Measurements from ENCODE around the gene ZNF697. TPM values are rescaled to one million over a fixed set of nuclear protein-coding genes. Genes with fewer than 3 reads are reported as not detected.
A peak's percentile ranks its signal among the peaks of the same experiment; 100 is the strongest.

The ZNF697 gene
- total and polyA plus RNA-seq, 2 donors from 2014 or later, result 4.1 to 8.3 TPM

GRCh38 chr1:119626011-119626545 lies 22.0 kb downstream of the ZNF697 start:
- DNase-seq (no peak), FAIRE-seq (no peak)
- Histone ChIP-seq H3K4me1 (ENCODE audit: control insufficient read depth in 2 of 3, insufficient read depth in 2 of 3, low read depth in 1 of 3, low read length in 3 of 3) (peaks cover 4 to 46% (median 38%) of the 10 kb centered on the region in 3 donors), H3K9ac (ENCODE audit: low read length in 3 of 3) (no peak overlapping the region), H3K9me3 (ENCODE audit: control insufficient read depth in 2 of 3, insufficient read depth in 1 of 3, low read length in 3 of 3) (no peaks in the 10 kb centered on the region), H3K4me3 (ENCODE audit: low read length in 3 of 3) (no peak overlapping the region), H3K36me3 (ENCODE audit: control insufficient read depth in 2 of 3, insufficient read depth in 3 of 3, low read length in 3 of 3) (peaks cover 0 to 17% (median 9%) of the 10 kb centered on the region in 3 donors), H3K27me3 (ENCODE audit: control insufficient read depth, insufficient read depth, low read length) (no peaks in the 10 kb centered on the region), H3K27ac (ENCODE audit: low read depth in 2 of 2, low read length in 2 of 2) (no peak overlapping the region)
- intact Hi-C loops (cut with DNase I), result no loop called here
- TF ChIP-seq, protein P1, sequence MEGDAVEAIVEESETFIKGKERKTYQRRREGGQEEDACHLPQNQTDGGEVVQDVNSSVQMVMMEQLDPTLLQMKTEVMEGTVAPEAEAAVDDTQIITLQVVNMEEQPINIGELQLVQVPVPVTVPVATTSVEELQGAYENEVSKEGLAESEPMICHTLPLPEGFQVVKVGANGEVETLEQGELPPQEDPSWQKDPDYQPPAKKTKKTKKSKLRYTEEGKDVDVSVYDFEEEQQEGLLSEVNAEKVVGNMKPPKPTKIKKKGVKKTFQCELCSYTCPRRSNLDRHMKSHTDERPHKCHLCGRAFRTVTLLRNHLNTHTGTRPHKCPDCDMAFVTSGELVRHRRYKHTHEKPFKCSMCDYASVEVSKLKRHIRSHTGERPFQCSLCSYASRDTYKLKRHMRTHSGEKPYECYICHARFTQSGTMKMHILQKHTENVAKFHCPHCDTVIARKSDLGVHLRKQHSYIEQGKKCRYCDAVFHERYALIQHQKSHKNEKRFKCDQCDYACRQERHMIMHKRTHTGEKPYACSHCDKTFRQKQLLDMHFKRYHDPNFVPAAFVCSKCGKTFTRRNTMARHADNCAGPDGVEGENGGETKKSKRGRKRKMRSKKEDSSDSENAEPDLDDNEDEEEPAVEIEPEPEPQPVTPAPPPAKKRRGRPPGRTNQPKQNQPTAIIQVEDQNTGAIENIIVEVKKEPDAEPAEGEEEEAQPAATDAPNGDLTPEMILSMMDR (IDR thresholded peaks at IDR 0.05; ENCODE audit: borderline replicate concordance, extremely low read depth, insufficient read depth), result no peak

DNA sequence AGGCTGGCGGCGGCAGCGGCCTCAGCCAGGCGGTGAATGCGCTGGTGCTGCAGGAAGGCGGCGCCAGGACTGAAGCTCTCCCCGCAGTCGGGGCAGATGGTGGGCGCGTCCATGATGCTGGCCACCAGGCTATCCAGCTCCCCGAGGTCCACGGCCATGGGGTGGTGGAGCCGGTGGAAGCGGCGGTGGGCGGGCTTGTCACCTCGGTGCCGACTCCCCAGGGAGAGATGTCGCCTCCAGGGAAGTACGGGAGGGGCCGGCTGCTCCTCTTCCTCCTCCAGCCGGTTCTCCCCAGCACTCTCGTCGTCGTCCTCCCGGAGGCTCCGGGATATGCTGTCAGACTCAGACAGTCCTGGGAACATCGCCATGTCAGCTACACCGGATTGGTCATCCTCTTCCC lies 24.4 kb downstream of the ZNF697 start:
- Histone ChIP-seq H3K36me3 (ENCODE audit: control insufficient read depth in 2 of 3, insufficient read depth in 3 of 3, low read length in 3 of 3) (peaks cover 0 to 17% (median 9%) of the 10 kb centered on the region in 3 donors), H3K4me1 (ENCODE audit: control insufficient read depth in 2 of 3, insufficient read depth in 2 of 3, low read depth in 1 of 3, low read length in 3 of 3) (peaks cover 0 to 28% (median 27%) of the 10 kb centered on the region in 3 donors), H3K4me3 (ENCODE audit: low read length in 3 of 3) (no peak overlapping the region), H3K27me3 (ENCODE audit: control insufficient read depth, insufficient read depth, low read length) (no peaks in the 10 kb centered on the region), H3K9me3 (ENCODE audit: control insufficient read depth in 2 of 3, insufficient read depth in 1 of 3, low read length in 3 of 3) (no peaks in the 10 kb centered on the region), H3K27ac (ENCODE audit: low read depth in 2 of 2, low read length in 2 of 2) (no peak overlapping the region), H3K9ac (ENCODE audit: low read length in 3 of 3) (no peak overlapping the region)
- FAIRE-seq (no peak), DNase-seq (peak in 1 of 5 donors; percentile 76)
- TF ChIP-seq, protein P1 (IDR thresholded peaks at IDR 0.05; ENCODE audit: borderline replicate concordance, extremely low read depth, insufficient read depth), result no peak
- intact Hi-C loops (cut with DNase I), result no loop called here

DNA sequence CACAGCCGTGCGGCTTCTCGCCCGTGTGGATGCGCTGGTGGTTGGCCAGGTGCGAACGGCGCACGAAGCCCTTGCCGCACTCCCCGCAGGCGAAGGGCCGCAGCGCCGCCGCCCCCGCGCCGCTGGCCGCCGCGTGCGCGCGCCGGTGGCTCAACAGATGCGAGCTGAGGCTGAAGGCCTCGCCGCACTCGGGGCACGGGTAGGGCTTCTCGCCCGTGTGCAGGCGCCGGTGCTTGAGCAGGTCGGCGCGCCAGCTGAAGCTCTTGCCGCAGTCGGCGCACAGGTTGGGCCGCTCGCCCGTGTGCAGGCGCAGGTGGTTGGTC lies 24.9 kb downstream of the ZNF697 start:
- Histone ChIP-seq H3K4me1 (ENCODE audit: control insufficient read depth in 2 of 3, insufficient read depth in 2 of 3, low read depth in 1 of 3, low read length in 3 of 3) (peaks cover 0 to 31% (median 29%) of the 10 kb centered on the region in 3 donors), H3K27me3 (ENCODE audit: control insufficient read depth, insufficient read depth, low read length) (no peaks in the 10 kb centered on the region), H3K9ac (ENCODE audit: low read length in 3 of 3) (no peak overlapping the region), H3K27ac (ENCODE audit: low read depth in 2 of 2, low read length in 2 of 2) (no peak overlapping the region), H3K36me3 (ENCODE audit: control insufficient read depth in 2 of 3, insufficient read depth in 3 of 3, low read length in 3 of 3) (peaks cover 0 to 17% (median 9%) of the 10 kb centered on the region in 3 donors), H3K4me3 (ENCODE audit: low read length in 3 of 3) (no peak overlapping the region), H3K9me3 (ENCODE audit: control insufficient read depth in 2 of 3, insufficient read depth in 1 of 3, low read length in 3 of 3) (no peaks in the 10 kb centered on the region)
- no peak for DNase-seq
- TF ChIP-seq, protein P1 (IDR thresholded peaks at IDR 0.05; ENCODE audit: borderline replicate concordance, extremely low read depth, insufficient read depth), result no peak
- FAIRE-seq, result no peak
- intact Hi-C loops (cut with DNase I), result no loop called here

All from kidney (tissue), 14 donors.